Neural cell (in vitro differentiated cells): ENCODE data around the gene GNG2. TPM values are rescaled to one million over a fixed set of nuclear protein-coding genes. Genes with fewer than 3 reads are reported as not detected.

ENCODE experiments used
- H2AFZ ChIP-seq: fragments of 200-600, 300-800 bp; sonication (generic), shearing (Covaris generic); 2 replicates; pipeline ENCODE4 v1.6.0; 2014; ENCODE audit warnings: low read depth, mild to moderate bottlenecking, antibody characterized with exemption, low read length, moderate library complexity
- H3F3A ChIP-seq: fragments of 200-600 bp; shearing (Covaris generic); 2 replicates; pipeline ENCODE4 v1.6.1; 2016; ENCODE audit warnings: mild to moderate bottlenecking, moderate library complexity, mixed read lengths, antibody characterized with exemption, low read length; ENCODE audit not compliant: insufficient read depth, poor library complexity, severe bottlenecking
- H3K27ac ChIP-seq: fragments of 200-600, 300-800 bp; sonication (generic), shearing (Covaris generic); 2 replicates; pipeline ENCODE4 v1.5.1; 2014; ENCODE audit warnings: mild to moderate bottlenecking, low read length, moderate library complexity
- H3K27me3 ChIP-seq: fragments of 300-800, 200-600 bp; sonication (generic), shearing (Covaris generic); 2 replicates; pipeline ENCODE4 v1.6.0; 2014; ENCODE audit warnings: mild to moderate bottlenecking, low read depth, low read length, moderate library complexity; ENCODE audit not compliant: insufficient read depth
- H3K36me3 ChIP-seq: fragments of 300-800, 200-600 bp; sonication (generic), shearing (Covaris generic); 2 replicates; pipeline ENCODE4 v1.5.1; 2014; ENCODE audit warnings: mild to moderate bottlenecking, antibody characterized with exemption, low read length, moderate library complexity; ENCODE audit not compliant: insufficient read depth
- H3K4me2 ChIP-seq: fragments of 300-800, 200-600 bp; sonication (generic), shearing (Covaris generic); 2 replicates; pipeline ENCODE4 v1.6.0; 2014; ENCODE audit warnings: mild to moderate bottlenecking, low read length
- H3K4me3 ChIP-seq: fragments of 300-800, 200-600 bp; sonication (generic), shearing (Covaris generic); 2 replicates; pipeline ENCODE4 v1.5.1; 2014; ENCODE audit warnings: mild to moderate bottlenecking, low read length, moderate library complexity
- H3K79me2 ChIP-seq: fragments of 200-600 bp; shearing (Covaris generic); replicated peaks from 2 replicates; pipeline ENCODE4 v1.6.0; 2014; ENCODE audit warnings: mild to moderate bottlenecking, low read length, moderate library complexity; ENCODE audit not compliant: insufficient read depth
- H3K9ac ChIP-seq: fragments of 300-800, 200-600 bp; sonication (generic), shearing (Covaris generic); 2 replicates; pipeline ENCODE4 v1.6.1; 2016; ENCODE audit warnings: mild to moderate bottlenecking, low read length, mixed read lengths
- H3K9me2 ChIP-seq: fragments of 200-600 bp; shearing (Covaris generic); 2 replicates; pipeline ENCODE4 v1.6.1; 2016; ENCODE audit warnings: mild to moderate bottlenecking, low read length, mixed read lengths; ENCODE audit not compliant: insufficient read depth
- H3K9me3 ChIP-seq: fragments of 200-600, 300-800 bp; sonication (generic), shearing (Covaris generic); 2 replicates; pipeline ENCODE4 v1.6.1; 2016; ENCODE audit warnings: mild to moderate bottlenecking, mixed run types, low read length, moderate library complexity, mixed read lengths
- H4K20me1 ChIP-seq: fragments of 200-600 bp; shearing (Covaris generic); 2 replicates; pipeline ENCODE4 v1.6.1; 2016; ENCODE audit warnings: mild to moderate bottlenecking, mixed run types; ENCODE audit not compliant: insufficient read depth
- EP300 ChIP-seq: fragments of 450-650 bp; conservative IDR thresholded peaks from 2 replicates; pipeline ENCODE4 v1.6.1; 2014; ENCODE audit warnings: antibody characterized with exemption, mild to moderate bottlenecking, moderate library complexity; ENCODE audit not compliant: poor library complexity, severe bottlenecking
- EZH2 ChIP-seq: fragments of 200-600, 300-800 bp; shearing (Covaris generic), sonication (generic); IDR thresholded peaks from 2 replicates; pipeline ENCODE4 v1.6.1; 2014; ENCODE audit warnings: antibody characterized with exemption, low read length, borderline replicate concordance, mild to moderate bottlenecking; ENCODE audit not compliant: insufficient read depth, poor library complexity, severe bottlenecking
- MXI1 ChIP-seq: fragments of 450-650 bp; conservative IDR thresholded peaks from 2 replicates; pipeline ENCODE4 v1.6.1; 2014; ENCODE audit warnings: antibody characterized with exemption, mild to moderate bottlenecking; ENCODE audit not compliant: poor library complexity, severe bottlenecking
- SMC3 ChIP-seq: fragments of 450-650 bp; conservative IDR thresholded peaks from 2 replicates; pipeline ENCODE4 v1.6.1; 2014; ENCODE audit warnings: antibody characterized with exemption, mild to moderate bottlenecking, moderate library complexity; ENCODE audit not compliant: poor library complexity
- TAF1 ChIP-seq: IDR thresholded peaks from 2 replicates; pipeline ENCODE4 v1.6.1; 2012; ENCODE audit warnings: low read depth
- polyA plus RNA-seq: library from polyadenylated mRNA; depleted of rRNA; stranded (reverse); fragments of >200 nt; gene quantifications from 2 replicates; pipeline ENCODE4 v1.2.3, GENCODE V29; 2014
- TF ChIP-seq, protein P1 (sequence below): IDR thresholded peaks from 2 replicates; pipeline ENCODE4 v1.6.1; 2012; ENCODE audit warnings: borderline replicate concordance
- TF ChIP-seq, protein P2 (sequence below): fragments of 450-650 bp; IDR thresholded peaks from 2 replicates; pipeline ENCODE4 v1.5.1; 2014; ENCODE audit warnings: antibody characterized with exemption, mild to moderate bottlenecking, moderate library complexity; ENCODE audit not compliant: poor library complexity, severe bottlenecking

The GNG2 gene
- polyA plus RNA-seq, 1 donor from 2014 or later, result 515 TPM

DNA sequence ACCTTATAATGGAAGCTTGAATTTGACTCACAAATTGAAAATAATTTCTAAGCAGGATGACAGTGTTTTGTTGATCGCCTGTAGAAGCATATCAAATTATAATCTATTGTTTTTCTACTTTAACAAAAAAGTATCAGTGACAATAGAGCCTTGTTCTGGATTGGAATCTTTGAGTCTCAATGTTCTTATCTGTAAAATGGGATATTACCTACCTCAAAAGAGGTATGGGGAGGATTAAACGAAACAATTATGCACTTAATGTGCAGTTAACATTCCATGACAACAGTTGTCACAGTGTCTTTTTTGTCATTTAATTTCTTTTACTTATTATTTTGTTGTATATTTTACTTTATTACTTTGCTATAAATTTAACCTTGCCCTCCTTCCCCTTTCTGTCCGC lies 130.1 kb downstream of the GNG2 start:
- H4K20me1 ChIP-seq, result no peaks in the 10 kb centered on the region
- peaks cover 39% of the 10 kb centered on the region for H3K79me2 ChIP-seq
- H3K9ac ChIP-seq, result peak overlapping the region; percentile 82
- H3K36me3 ChIP-seq, result no peaks in the 10 kb centered on the region
- no peaks in the 10 kb centered on the region for H3K9me2 ChIP-seq
- H3K4me2 ChIP-seq, result peak overlapping the region; percentile 76
- no peaks in the 10 kb centered on the region for H3K9me3 ChIP-seq
- no peaks in the 10 kb centered on the region for H3K27me3 ChIP-seq
- H3K4me3 ChIP-seq, result peak overlapping the region; percentile 80
- H3K27ac ChIP-seq, result no peak overlapping the region
- no peaks in the 10 kb centered on the region for H3F3A ChIP-seq
- H2AFZ ChIP-seq, result no peak overlapping the region
- no peak for TF ChIP-seq SMC3
- TF ChIP-seq EP300, result no peak
- TF ChIP-seq, protein P1, sequence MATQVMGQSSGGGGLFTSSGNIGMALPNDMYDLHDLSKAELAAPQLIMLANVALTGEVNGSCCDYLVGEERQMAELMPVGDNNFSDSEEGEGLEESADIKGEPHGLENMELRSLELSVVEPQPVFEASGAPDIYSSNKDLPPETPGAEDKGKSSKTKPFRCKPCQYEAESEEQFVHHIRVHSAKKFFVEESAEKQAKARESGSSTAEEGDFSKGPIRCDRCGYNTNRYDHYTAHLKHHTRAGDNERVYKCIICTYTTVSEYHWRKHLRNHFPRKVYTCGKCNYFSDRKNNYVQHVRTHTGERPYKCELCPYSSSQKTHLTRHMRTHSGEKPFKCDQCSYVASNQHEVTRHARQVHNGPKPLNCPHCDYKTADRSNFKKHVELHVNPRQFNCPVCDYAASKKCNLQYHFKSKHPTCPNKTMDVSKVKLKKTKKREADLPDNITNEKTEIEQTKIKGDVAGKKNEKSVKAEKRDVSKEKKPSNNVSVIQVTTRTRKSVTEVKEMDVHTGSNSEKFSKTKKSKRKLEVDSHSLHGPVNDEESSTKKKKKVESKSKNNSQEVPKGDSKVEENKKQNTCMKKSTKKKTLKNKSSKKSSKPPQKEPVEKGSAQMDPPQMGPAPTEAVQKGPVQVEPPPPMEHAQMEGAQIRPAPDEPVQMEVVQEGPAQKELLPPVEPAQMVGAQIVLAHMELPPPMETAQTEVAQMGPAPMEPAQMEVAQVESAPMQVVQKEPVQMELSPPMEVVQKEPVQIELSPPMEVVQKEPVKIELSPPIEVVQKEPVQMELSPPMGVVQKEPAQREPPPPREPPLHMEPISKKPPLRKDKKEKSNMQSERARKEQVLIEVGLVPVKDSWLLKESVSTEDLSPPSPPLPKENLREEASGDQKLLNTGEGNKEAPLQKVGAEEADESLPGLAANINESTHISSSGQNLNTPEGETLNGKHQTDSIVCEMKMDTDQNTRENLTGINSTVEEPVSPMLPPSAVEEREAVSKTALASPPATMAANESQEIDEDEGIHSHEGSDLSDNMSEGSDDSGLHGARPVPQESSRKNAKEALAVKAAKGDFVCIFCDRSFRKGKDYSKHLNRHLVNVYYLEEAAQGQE, result no peak

DNA sequence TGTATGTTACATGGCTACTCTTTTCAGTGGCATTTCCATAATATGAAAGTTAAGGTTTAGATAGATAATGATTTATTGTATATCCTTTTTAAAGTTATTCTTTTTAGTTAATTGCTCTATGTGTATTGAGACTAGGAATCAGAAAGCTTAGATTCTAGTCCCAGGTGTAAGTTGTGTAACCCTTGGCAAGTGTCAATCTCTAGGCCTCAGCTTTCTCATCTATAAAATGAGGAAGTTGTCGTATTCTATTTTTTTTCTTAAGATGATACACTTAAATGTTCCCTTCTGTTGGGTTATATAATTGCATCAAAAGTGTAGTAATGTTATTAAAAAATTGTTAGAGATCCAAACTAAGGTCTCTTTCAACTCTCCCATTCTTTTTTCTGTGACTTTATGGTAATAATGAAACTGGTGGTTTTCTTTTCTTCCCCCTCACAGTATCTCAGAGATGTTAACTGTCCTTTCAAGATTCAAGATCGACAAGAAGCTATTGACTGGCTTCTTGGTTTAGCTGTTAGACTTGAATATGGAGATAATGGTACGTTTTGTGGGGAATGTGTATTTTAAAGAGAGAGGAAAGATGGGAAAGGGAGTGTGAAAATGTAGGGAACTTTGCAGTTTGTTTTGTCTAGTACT lies 133.0 kb downstream of the GNG2 start:
- Histone ChIP-seq H3F3A (no peaks in the 10 kb centered on the region), H3K27ac (no peak overlapping the region), H3K36me3 (no peaks in the 10 kb centered on the region), H4K20me1 (no peaks in the 10 kb centered on the region), H3K27me3 (no peaks in the 10 kb centered on the region), H3K4me3 (no peak overlapping the region), H3K9me3 (no peaks in the 10 kb centered on the region), H3K79me2 (peaks cover 49% of the 10 kb centered on the region), H3K4me2 (no peak overlapping the region), H3K9ac (no peak overlapping the region), H3K9me2 (no peaks in the 10 kb centered on the region), H2AFZ (no peak overlapping the region)
- TF ChIP-seq EZH2 (no peak), TAF1 (no peak), EP300 (no peak), MXI1 (no peak), SMC3 (no peak)
- TF ChIP-seq, protein P2, sequence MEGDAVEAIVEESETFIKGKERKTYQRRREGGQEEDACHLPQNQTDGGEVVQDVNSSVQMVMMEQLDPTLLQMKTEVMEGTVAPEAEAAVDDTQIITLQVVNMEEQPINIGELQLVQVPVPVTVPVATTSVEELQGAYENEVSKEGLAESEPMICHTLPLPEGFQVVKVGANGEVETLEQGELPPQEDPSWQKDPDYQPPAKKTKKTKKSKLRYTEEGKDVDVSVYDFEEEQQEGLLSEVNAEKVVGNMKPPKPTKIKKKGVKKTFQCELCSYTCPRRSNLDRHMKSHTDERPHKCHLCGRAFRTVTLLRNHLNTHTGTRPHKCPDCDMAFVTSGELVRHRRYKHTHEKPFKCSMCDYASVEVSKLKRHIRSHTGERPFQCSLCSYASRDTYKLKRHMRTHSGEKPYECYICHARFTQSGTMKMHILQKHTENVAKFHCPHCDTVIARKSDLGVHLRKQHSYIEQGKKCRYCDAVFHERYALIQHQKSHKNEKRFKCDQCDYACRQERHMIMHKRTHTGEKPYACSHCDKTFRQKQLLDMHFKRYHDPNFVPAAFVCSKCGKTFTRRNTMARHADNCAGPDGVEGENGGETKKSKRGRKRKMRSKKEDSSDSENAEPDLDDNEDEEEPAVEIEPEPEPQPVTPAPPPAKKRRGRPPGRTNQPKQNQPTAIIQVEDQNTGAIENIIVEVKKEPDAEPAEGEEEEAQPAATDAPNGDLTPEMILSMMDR, result no peak
- TF ChIP-seq, protein P1, result no peak
